GM12801 (cell line): ENCODE results near the gene HIP1R.

Source experiments
- TF ChIP-seq, protein P1 (sequence below): IDR thresholded peaks from one replicate; pipeline ENCODE4 v1.5.1; 2011; ENCODE audit warnings: control low read depth; ENCODE audit not compliant: insufficient read length; ENCODE audit errors: extremely low read depth

HIP1R gene

DNA sequence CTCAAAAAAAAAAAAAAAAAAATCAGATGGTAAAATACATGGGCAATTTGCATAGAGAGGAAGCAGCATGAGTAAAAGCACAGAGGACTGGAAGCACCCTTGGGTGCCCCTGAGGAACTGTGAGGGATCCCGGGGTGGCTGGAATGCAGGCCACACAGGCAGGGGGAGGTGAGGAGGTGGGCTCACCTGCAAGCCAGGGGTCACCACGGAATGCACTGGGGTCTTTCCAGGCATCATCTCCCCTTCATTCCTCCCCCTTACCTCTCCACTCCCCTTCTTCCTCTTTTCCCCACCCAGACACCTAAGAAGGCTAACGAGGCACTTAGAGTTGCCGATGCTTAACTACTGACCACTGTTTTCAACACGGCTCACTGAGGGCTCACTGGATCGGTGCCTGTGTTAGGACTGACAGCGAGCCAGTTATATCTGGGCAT lies 14.4 kb upstream of the HIP1R start:
- TF ChIP-seq, protein P1, sequence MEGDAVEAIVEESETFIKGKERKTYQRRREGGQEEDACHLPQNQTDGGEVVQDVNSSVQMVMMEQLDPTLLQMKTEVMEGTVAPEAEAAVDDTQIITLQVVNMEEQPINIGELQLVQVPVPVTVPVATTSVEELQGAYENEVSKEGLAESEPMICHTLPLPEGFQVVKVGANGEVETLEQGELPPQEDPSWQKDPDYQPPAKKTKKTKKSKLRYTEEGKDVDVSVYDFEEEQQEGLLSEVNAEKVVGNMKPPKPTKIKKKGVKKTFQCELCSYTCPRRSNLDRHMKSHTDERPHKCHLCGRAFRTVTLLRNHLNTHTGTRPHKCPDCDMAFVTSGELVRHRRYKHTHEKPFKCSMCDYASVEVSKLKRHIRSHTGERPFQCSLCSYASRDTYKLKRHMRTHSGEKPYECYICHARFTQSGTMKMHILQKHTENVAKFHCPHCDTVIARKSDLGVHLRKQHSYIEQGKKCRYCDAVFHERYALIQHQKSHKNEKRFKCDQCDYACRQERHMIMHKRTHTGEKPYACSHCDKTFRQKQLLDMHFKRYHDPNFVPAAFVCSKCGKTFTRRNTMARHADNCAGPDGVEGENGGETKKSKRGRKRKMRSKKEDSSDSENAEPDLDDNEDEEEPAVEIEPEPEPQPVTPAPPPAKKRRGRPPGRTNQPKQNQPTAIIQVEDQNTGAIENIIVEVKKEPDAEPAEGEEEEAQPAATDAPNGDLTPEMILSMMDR, result no peak

DNA sequence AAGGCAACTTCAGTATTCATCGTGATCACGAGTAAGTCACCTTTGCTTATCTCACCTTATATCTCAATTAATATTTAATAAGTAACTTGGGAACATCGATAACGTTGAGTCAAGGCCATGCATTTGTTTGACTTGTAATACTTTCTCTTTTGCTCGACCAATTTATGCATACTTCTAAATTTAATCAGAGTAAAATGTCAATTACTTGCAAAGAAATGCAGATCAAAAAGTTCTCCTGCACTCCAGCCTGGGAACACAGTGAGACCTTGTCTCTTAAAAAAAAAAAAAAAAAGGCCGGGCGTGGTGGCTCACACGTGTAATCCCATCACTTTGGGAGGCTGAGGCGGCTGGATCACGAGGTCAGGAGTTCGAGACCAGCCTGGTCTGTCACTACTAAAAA lies 11.8 kb upstream of the HIP1R start:
- TF ChIP-seq, protein P1, result no peak

DNA sequence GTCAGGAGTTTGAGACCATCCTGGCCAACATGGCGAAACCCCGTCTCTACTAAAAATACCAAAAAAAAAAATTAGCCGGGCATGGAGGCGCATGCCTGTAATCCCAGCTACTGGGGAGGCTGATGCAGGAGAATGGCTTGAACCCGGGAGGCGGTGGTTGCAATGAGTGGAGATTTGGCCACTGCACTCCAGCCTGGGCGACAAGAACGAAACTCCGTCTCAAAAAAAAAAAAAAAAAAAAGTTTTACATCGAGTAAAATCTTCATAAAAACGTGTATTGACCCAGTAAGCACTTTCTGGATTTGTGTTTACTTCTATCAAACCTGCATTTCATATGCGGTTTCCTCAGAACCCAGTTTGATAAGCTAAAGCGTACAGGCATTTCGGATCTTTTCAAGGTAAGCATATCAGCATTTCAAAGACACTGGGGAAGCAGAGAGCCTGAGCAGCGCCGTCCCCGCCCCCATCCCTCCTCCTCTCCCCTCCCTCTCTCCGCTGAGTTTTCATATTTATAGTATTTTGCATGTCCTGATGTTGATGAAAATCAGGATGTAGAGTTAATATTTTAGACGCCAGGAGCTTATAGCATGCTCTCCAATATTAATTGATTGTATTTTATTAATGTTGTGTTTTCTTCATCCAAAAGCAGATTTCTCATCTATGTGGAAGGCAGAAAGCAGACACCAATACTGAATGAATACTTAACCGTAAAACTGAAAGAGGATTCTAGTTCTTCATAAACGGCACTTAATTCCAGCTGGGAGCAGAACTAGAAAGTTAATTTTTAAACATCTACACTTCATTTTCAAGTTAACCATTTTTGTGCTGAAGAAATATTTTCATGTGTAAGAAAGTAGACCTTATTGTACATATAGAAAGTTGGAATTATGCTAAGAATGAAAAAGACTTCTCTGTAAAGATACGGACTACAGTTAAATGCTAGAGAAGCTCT lies 9.2 kb upstream of the HIP1R start:
- TF ChIP-seq, protein P1, result no peak

DNA sequence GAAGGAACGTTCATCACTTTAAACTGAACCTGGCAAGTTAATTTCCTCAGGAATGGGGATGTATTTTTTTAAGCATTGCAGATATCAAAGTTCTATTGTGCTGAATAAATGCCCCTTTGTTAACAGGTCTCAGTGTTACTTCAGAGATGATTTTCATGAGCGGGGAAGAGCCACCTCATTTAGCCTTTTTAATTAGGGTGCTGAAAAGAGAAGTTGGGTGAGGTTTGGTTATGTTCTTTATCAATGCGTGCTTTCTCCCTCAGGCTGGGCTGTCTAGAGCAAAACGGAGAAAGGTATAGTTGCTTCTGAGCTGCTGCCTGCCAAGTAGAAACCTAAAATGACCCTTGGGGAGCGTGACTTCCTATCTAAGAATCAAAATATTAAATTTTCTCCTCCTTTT lies 8.0 kb upstream of the HIP1R start:
- TF ChIP-seq, protein P1, result no peak

DNA sequence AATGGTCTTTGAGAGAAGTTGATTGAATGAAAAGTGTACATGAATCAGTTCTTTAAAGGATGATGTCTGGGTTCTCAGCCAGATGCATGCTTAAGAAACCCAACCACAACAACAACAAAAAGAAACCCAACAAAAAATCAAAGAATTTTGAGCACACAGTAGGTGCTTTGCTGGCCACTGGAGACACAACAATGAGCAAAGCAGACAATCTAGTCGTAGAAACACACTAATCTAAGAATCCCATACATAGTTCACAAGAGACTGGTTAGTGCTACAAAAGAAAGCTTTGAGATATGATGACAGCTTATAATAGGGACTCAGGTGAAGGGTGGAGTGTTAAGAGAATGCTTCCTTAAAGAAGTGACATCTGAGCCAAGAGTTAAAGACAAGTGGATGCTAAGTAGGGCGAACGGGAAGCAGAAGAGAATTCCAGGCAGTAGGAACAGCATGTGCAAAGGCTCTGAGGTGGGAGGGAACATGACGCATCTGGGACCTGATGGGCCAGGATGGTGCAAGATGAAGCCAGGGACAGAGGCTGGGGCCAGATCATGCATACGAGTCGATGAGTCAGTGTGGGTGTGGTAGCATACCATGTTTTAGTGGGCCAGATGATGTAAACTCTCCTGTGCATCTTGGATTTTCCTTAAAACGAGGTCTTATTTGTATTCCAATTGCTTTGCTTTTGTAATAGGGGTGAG lies 4.6 kb upstream of the HIP1R start:
- TF ChIP-seq, protein P1, result no peak

DNA sequence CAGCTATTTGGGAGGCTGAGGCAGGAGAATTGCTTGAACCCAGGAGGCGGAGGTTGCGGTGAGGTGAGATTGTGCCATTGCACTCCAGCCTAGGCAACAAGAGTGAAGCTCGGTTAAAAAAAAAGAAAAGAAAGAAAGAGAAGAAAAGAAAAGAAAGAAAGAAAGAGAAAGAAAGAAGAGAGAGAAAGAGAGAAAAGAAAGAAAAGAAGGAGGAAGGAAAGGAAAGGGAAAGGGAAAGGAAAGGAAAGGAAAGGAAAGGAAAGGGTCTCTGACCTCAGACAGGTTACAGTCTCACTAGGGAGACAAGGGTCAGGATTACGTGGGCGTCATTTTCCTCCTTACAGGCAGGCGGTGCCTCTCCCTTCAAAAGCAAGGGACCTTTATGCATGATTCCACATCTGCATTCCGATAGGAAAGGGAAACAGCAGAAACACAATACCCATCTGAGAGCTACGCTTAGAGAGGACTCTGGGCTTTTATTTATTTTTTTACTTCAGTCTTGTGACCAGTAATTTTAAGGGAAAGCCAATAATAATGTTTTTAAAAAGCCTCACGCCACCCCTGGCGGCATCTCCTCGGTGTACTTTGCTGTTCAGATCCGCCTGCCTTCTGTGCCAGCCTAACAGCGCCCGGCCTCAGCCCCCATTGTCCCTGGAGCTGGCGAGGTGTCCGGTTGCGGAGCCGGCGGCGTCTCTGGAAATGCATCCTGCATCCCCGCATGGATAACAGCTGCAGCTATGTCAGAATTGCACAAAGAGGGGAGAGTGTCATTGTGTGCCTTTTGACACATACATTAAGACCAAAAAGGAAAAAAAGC lies 945 bp upstream of the HIP1R start:
- TF ChIP-seq, protein P1, result no peak

DNA sequence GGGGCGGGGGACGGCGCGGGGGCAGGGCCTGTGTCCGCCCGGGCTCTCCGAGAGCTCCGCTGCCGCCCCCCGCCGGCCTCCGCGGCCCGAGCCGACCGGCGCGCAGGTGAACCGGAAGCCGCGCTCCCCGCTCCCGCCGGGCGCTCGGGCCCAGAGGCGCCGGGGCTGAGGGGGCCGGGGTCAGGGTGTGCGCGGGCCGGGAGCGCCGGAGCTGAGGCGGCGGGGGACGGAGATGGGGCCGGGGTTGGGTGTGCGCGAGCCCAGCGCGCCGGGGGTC lies 431 bp downstream of the HIP1R start:
- TF ChIP-seq, protein P1, result no peak
